Activated naive CD8-positive, alpha-beta T cell treated with anti-CD3 and anti-CD28 coated beads, Interleukin-2, amount 50 U/mL, for 24 hours (primary cell): ENCODE measurements around the gene HSPA12B.
A peak's percentile ranks its signal among the peaks of the same experiment; 100 is the strongest.

ENCODE experiments used
- ATAC-seq: fragments of 150-1000 bp; cut with Tn5 transposase; one replicate; pipeline ENCODE4 v1.10.0; 2021
- DNase-seq: peaks from one replicate; pipeline ENCODE4 v3.0.0; 2021
- H3K27ac Mint-ChIP-seq: one replicate; pipeline ENCODE4 v1.8.0; 2021; ENCODE audit warnings: mild to moderate bottlenecking, mixed read lengths
- H3K27me3 Mint-ChIP-seq: one replicate; pipeline ENCODE4 v1.8.0; 2021; ENCODE audit warnings: mixed read lengths
- H3K36me3 Mint-ChIP-seq: one replicate; pipeline ENCODE4 v1.8.0; 2021; ENCODE audit warnings: low read depth, mixed read lengths
- H3K4me1 Mint-ChIP-seq: one replicate; pipeline ENCODE4 v1.8.0; 2021; ENCODE audit warnings: mixed read lengths
- H3K4me3 Mint-ChIP-seq: one replicate; pipeline ENCODE4 v1.8.0; 2021; ENCODE audit warnings: mild to moderate bottlenecking, moderate library complexity, mixed read lengths
- H3K9me3 Mint-ChIP-seq: one replicate; pipeline ENCODE4 v1.8.0; 2021; ENCODE audit warnings: mixed read lengths

The HSPA12B gene

DNA sequence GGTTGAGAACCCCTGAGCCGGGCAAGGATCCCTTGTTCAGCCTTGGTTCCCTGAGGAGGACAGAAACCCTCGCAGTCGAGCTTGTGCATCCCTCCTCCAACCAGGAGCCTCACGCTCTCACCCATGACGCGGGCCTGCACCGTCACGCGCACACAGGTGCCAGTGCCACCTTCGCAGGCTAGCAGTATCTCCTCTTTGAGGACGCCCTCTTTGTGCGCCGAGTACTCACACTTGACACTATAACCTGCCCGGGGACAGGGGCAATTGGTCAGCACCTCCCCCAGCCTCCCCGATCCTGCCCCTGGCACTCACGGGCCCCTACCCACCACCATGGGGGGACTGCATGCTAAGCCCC is 21.8 kb downstream of the HSPA12B start:
- Mint-ChIP-seq H3K27me3 (no peaks in the 10 kb centered on the region), H3K4me1 (peaks cover 15% of the 10 kb centered on the region), H3K4me3 (no peak overlapping the region), H3K9me3 (no peaks in the 10 kb centered on the region), H3K27ac (no peak overlapping the region), H3K36me3 (peaks cover 7% of the 10 kb centered on the region)
- no peak for ATAC-seq
- no peak for DNase-seq

DNA sequence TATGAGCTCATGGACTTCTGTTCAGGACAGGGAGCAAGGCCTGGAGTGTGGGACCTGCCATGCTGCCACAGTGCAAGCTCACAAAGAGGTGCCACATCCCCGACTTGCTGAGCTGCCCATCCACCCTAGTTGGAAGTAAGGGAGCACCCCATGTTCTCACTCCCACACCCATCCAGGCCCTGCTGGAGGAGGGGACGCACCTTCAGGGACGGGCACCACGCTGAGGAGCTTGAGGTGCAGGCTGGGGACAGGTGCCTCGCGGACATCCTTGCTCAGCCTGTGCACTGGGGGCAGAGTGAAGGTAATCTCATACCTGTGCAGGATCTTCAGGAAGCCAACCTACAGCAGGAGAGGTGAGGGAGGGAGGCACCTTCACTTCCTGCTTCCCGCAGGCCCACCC is 22.8 kb downstream of the HSPA12B start:
- Mint-ChIP-seq H3K4me1 (peaks cover 15% of the 10 kb centered on the region), H3K27ac (no peak overlapping the region), H3K36me3 (peaks cover 7% of the 10 kb centered on the region), H3K4me3 (no peak overlapping the region), H3K27me3 (no peaks in the 10 kb centered on the region), H3K9me3 (no peaks in the 10 kb centered on the region)
- ATAC-seq (no peak), DNase-seq (no peak)

DNA sequence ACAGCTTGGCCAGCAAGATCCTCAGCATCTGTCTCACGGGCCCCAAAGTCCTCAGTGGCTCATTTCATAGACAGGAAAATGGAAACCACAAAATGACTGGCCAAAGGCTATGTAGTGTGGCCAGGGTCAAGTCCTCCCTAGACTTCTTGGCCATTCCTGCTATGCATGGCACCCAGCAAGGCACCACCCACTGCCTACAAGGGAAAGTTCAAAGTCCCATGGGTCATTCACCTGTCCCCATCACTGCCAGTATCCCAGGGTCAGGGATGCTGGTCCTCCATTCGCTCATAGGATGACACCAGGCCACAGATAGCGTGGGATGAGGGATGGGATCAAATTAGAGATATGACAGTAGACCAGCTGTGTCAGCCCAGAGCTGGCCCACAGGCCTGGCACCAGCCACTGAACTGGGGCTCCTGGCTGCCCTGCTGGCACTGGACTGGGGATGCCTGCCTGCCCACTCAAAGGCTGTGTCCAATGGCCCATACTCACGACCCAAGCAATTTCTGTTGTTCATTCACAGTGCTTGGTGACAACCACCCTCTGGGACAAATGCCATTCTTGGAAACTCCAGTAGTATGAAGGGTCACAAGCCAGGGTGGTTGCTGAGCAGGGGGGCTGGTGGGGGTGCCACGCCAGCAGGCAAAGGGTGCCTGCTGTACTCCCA is 23.5 kb downstream of the HSPA12B start:
- H3K36me3 Mint-ChIP-seq, result peaks cover 7% of the 10 kb centered on the region
- H3K27ac Mint-ChIP-seq, result no peak overlapping the region
- H3K4me3 Mint-ChIP-seq, result no peak overlapping the region
- ATAC-seq, result no peak
- DNase-seq, result no peak
- no peaks in the 10 kb centered on the region for H3K27me3 Mint-ChIP-seq
- H3K4me1 Mint-ChIP-seq, result peaks cover 12% of the 10 kb centered on the region
- no peaks in the 10 kb centered on the region for H3K9me3 Mint-ChIP-seq

DNA sequence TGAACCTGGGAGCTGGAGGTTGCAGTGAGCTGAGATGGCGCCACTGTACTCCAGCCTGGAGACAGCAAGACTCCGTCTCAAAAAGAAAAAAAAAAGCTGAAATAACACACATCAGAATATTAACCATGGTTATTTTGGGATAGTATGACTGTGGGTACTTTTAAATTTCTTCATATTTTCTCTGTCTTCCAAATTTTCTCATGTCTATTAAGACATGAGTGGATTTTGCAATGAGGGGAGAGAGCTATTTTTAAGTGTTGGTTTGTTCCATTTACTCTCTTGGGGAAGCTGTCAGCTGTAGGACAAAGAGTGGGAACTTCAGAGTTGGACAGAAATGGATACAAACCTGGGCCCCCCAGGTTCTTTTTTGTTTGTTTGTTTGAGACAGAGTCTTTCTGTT is 24.8 kb downstream of the HSPA12B start:
- peaks cover 7% of the 10 kb centered on the region for H3K4me1 Mint-ChIP-seq
- H3K36me3 Mint-ChIP-seq, result peaks cover 10% of the 10 kb centered on the region
- no peak overlapping the region for H3K27ac Mint-ChIP-seq
- no peak for ATAC-seq
- H3K27me3 Mint-ChIP-seq, result no peaks in the 10 kb centered on the region
- DNase-seq, result no peak
- H3K4me3 Mint-ChIP-seq, result no peak overlapping the region
- no peaks in the 10 kb centered on the region for H3K9me3 Mint-ChIP-seq

DNA sequence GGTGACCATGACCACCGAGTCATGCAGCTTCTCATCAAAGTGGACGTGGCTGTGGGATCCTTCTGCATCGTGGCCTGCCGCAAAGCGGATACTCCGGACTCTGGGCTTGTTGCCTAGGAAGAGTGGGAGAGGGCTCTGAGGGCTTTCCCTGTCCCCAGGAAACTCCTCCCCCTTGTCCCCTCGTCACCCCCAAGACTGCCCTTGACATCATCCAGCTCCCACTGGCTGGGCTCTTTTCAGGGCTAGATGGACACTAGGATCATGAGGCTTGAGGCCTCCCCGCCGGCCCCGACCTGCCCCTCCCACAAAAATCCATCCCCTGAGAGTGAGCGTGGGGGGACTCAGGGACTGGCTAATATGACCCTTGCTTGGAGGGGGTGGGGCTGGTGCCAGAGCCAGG is 26.1 kb downstream of the HSPA12B start:
- no peak for DNase-seq
- Mint-ChIP-seq H3K27me3 (no peaks in the 10 kb centered on the region), H3K4me1 (no peaks in the 10 kb centered on the region), H3K9me3 (no peaks in the 10 kb centered on the region), H3K27ac (no peak overlapping the region), H3K36me3 (peaks cover 10% of the 10 kb centered on the region), H3K4me3 (no peak overlapping the region)
- no peak for ATAC-seq

DNA sequence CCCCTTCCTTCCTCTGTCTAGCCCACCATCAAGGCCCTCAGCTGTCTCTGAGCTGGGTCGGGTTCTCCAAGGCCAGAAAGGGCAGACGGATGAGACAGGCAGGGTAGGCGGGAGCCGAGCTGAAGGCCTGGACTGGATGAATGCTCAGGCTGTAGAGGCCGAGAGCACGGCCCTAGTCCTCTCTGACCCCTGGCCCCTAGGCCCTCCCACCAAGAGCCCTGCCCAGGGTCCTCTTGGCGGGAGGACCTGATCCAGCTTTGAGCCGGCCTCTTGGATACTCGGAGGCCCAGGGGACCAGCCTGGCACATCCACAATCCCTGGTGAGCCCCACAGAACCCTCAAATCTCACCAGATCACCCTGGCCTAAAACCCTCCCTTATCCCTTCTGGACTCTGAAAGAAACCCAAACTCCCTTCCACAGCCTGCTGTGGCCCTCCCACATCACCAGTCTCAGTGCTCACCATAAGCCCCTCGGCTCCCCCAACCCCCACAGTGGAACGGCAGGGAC is 26.9 kb downstream of the HSPA12B start:
- peaks cover 10% of the 10 kb centered on the region for H3K36me3 Mint-ChIP-seq
- no peak for ATAC-seq
- H3K4me3 Mint-ChIP-seq, result no peak overlapping the region
- no peaks in the 10 kb centered on the region for H3K4me1 Mint-ChIP-seq
- no peaks in the 10 kb centered on the region for H3K27me3 Mint-ChIP-seq
- H3K27ac Mint-ChIP-seq, result no peak overlapping the region
- no peak for DNase-seq
- H3K9me3 Mint-ChIP-seq, result no peaks in the 10 kb centered on the region

DNA sequence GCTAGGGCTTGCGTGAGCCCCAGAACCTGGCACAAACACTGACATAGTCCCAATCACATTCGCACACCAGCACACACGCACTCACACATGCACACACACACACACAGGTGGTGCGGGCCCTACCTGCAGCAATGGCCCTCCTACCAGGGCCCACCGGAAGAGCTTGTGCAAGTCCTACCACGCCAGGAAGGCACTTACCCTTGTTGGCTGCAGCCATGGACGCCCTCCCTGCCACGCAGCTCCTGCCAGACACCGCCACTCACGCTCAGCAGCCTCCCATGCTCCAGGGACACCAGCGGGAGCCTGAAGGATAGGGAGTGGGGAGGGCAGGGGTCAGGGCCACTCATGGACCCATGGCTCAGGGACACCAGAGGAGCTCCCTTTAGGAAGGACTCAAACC is 27.4 kb downstream of the HSPA12B start:
- H3K27me3 Mint-ChIP-seq, result no peaks in the 10 kb centered on the region
- DNase-seq (no peak), ATAC-seq (peak; percentile 16)
- no peaks in the 10 kb centered on the region for H3K4me1 Mint-ChIP-seq
- no peak overlapping the region for H3K27ac Mint-ChIP-seq
- no peak overlapping the region for H3K4me3 Mint-ChIP-seq
- peaks cover 10% of the 10 kb centered on the region for H3K36me3 Mint-ChIP-seq
- H3K9me3 Mint-ChIP-seq, result no peaks in the 10 kb centered on the region

DNA sequence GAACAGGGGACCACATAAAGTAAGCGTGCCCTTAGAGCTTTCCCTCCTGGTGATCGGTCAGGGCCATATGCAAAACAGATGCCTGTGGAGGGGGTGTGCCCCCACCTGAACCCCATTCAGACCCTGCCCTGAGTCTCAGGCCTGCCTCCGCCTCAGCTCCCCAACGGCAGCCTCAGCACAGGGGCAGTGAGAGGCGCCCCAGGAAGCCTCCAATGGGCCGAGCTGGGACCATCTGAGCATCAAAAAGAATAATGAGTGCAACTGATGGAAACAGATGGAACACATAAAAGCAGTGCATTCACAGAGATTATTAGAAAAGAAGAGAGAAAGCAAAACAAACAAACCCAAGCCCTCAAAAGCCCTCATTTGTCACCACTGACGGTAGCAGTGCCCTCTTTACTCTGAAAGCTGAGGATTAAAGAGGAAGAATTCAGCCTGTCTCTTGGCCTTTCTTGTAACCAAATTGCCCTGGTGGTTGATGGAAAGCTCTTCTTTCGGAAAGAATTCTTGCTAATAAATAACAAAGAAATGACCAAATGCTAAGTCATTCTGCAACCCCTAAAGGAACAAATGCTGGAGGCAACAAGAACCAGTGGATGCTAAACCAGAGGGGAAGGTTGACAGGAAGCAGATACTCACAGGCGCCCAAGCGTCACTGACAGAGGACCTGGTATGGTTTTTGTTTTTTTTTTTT is 28.3 kb downstream of the HSPA12B start:
- no peak overlapping the region for H3K4me3 Mint-ChIP-seq
- peaks cover 2% of the 10 kb centered on the region for H3K4me1 Mint-ChIP-seq
- no peaks in the 10 kb centered on the region for H3K9me3 Mint-ChIP-seq
- DNase-seq (no peak), ATAC-seq (no peak)
- H3K36me3 Mint-ChIP-seq, result peaks cover 10% of the 10 kb centered on the region
- no peaks in the 10 kb centered on the region for H3K27me3 Mint-ChIP-seq
- no peak overlapping the region for H3K27ac Mint-ChIP-seq

DNA sequence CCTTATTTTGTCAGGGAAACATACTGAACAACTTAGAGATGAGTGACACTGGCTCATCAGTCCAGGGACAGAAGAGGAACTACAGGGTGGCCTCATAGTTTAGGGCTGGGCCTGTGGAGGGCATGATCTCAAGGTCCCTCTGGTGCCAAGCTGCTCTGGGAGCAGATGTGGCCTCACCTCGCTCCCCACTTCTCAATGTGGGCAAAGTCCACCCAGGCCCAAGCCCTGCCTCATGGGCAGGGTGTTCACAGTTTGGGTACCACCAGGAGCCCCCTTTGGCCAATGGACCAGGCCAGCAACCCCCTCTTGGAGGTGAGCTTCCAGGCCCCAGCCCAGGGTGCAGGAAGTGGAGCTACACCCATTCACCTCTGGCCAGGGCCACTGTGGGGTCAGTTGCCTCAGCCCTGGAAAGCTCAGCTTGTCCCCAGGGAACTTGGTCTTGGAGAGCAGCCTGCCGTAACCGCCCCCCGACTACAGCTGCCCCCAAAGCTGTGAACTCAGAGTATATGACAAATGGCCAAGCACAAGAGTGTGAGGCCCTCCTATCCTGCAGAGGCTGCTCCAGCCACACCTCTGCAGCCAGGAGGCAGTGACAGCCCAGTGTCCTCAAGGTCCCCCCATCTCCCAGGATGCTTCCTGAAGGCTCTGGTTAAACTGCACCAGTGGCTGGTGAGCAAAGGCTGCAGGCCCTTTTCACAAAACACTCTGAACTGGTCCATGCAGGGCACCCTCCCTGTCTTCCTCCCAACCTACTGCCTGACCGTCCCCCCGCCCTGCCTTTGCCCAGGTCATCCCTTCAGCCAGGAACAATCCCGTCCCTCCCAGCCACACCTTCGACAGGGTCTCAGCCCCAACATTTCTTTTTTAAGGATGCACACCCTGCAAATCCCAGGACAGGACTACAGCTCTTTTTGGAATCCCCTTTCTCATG is 31.5 kb downstream of the HSPA12B start:
- no peaks in the 10 kb centered on the region for H3K27me3 Mint-ChIP-seq
- ATAC-seq, result no peak
- peaks cover 21% of the 10 kb centered on the region for H3K4me1 Mint-ChIP-seq
- no peaks in the 10 kb centered on the region for H3K9me3 Mint-ChIP-seq
- H3K36me3 Mint-ChIP-seq, result peaks cover 3% of the 10 kb centered on the region
- no peak overlapping the region for H3K4me3 Mint-ChIP-seq
- no peak overlapping the region for H3K27ac Mint-ChIP-seq
- no peak for DNase-seq

DNA sequence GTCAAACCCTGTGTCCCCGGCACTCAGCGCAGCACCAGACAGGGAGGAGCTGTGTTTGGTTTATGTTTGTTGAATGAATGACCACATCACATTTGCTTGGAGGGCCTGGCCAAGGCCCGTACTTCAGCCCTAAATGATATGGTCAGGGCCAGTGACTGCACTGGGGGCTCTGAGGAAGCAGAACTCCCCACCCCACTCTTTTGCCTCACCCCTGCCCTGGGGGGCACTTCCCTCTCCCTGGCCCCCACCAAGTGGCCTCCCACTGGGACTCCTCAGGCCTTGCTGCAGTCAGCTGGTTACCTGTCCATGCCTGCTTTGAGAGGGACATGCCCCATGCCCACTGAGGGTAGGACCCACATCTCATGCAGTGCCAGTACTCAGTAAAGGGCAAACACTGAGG is 32.2 kb downstream of the HSPA12B start:
- H3K27me3 Mint-ChIP-seq, result no peaks in the 10 kb centered on the region
- no peak overlapping the region for H3K4me3 Mint-ChIP-seq
- ATAC-seq (no peak), DNase-seq (no peak)
- H3K36me3 Mint-ChIP-seq, result peaks cover 3% of the 10 kb centered on the region
- H3K27ac Mint-ChIP-seq, result no peak overlapping the region
- peaks cover 26% of the 10 kb centered on the region for H3K4me1 Mint-ChIP-seq
- no peaks in the 10 kb centered on the region for H3K9me3 Mint-ChIP-seq

DNA sequence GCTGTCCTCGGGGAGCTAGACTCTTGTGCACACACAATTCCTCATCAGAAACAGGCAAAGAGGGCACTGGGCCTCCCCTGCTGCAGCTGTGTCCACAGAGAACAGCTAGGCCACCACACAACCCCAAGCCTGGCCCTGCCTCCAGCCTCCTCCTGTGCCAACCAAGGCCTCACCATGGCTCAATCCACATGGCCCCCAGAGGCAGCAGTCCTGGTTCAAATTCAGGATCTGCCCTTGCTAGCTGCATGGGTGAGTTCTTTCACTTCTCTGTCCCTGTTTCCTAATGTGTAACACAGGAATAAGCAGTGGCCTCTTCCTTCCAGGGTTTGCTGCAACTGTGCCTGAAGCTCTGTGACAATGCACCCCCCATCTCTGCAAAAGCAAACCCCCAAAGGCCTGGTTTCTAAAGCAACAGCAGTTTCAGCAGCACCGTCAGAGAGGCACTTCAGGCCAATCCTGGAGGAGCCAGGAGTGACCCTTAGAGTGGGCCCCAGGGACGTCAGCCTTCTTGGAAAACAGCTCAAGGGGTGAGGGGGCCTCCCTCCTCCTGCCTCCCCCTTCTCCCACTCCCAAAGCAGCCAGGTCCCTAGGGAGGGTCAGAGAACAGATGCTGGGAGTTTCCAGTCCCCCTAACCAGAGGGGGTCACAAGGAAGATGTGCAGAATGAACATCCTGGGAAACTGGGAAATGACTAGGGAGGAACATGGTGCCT is 32.8 kb downstream of the HSPA12B start:
- H3K9me3 Mint-ChIP-seq, result no peaks in the 10 kb centered on the region
- H3K27ac Mint-ChIP-seq, result no peak overlapping the region
- H3K4me3 Mint-ChIP-seq, result peak overlapping the region; percentile 88
- no peak for DNase-seq
- H3K27me3 Mint-ChIP-seq, result no peaks in the 10 kb centered on the region
- H3K36me3 Mint-ChIP-seq, result peaks cover 3% of the 10 kb centered on the region
- no peak for ATAC-seq
- peaks cover 27% of the 10 kb centered on the region for H3K4me1 Mint-ChIP-seq

DNA sequence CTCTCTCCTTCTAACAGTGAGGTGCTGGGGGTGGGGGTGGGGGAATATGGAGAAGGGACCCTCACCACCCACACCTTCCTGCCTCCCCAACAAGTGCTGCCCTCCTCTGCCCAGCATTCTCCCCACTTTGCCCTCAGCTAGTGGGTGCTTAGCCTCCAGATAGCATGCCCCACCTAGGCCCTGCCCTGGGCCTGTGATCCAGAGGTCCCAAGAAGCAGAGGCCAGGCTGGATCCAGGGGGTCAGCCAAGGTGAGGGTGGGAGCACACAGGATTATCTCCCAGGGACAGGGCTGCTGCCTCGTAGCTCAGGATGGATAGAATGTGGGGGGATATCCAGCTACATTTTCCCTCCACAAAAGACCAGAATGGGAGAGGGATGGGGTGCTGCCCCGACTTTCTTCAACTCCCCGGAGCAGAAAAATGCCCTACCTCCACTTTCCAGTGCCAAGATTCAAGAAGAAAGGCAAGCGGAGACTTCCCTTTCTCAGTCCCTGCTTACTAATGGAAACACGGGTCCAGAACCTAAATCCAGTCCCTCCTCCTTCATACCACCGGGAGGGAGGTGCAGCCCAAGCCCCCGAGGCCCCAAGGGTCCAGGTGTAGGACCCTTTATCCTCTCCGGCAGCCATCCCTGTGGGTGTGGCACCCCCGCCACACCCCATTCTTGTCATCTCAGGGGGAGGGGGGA is 34.1 kb downstream of the HSPA12B start:
- H3K27ac Mint-ChIP-seq, result peak overlapping the region; percentile 76
- peaks cover 27% of the 10 kb centered on the region for H3K4me1 Mint-ChIP-seq

DNA sequence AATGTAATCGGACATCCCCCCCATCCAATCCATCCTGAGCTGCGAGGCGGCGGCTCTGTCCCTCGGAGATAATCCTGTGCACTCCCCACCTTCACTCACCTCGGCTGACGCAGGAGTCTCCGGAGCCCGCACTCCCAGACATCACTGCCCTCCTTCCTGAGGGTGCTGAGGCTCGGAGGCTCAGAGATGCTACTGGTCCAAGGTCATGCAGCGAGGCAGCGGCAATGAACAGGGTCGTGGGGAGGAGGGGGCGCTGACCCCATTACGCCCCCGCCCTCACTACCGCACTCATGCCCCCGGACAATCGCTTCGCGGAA is 34.6 kb downstream of the HSPA12B start:
- ATAC-seq (no peak), DNase-seq (peak; percentile 34)
- peaks cover 27% of the 10 kb centered on the region for H3K4me1 Mint-ChIP-seq
- peak overlapping the region; percentile 88 for H3K4me3 Mint-ChIP-seq
- no peaks in the 10 kb centered on the region for H3K36me3 Mint-ChIP-seq
- no peaks in the 10 kb centered on the region for H3K9me3 Mint-ChIP-seq
- H3K27me3 Mint-ChIP-seq, result no peaks in the 10 kb centered on the region
- H3K27ac Mint-ChIP-seq, result peak overlapping the region; percentile 76

More for the DNA sequence above, 34.1 kb downstream of the HSPA12B start:
- H3K36me3 Mint-ChIP-seq, result peaks cover 3% of the 10 kb centered on the region
- H3K4me3 Mint-ChIP-seq, result peak overlapping the region; percentile 88
- H3K9me3 Mint-ChIP-seq, result no peaks in the 10 kb centered on the region
- ATAC-seq (no peak), DNase-seq (no peak)
- no peaks in the 10 kb centered on the region for H3K27me3 Mint-ChIP-seq
